Measurements from ENCODE around the gene LCE1D.

Gene LCE1D

GRCh38 chr1:152774875-152775274 lies 21.6 kb upstream of the LCE1D start, which contains the start of gene LCE1F:
Gene LCE1F, plus strand, starts transcription at chr1:152775140. Its CDS starts 1,232 bp downstream, at chr1:152776372.
- Histone ChIP-seq H3K79me2 (ENCODE audit: insufficient read depth, low read length) (no peaks in the 10 kb centered on the region), H2AFZ (ENCODE audit: low read depth, low read length, severe bottlenecking) (no peak within 1 kb of the TSS), H3K4me2 (ENCODE audit: low read depth, low read length, poor library complexity, severe bottlenecking) (no peak within 1 kb of the TSS), H3K9me2 (replicated peaks; ENCODE audit: insufficient read depth, low read length) (no peaks in the 10 kb centered on the region), H3K4me3 (ENCODE audit: insufficient read depth, low read length, poor library complexity, severe bottlenecking) (no peak within 1 kb of the TSS), H3F3A (ENCODE audit: insufficient read depth) (no peaks in the 10 kb centered on the region), H3K9me3 (ENCODE audit: insufficient read depth, low read length) (no peaks in the 10 kb centered on the region), H3K9ac (ENCODE audit: low read length) (no peak within 1 kb of the TSS), H3K27me3 (ENCODE audit: low read length) (no peaks in the 10 kb centered on the region), H3K27ac (ENCODE audit: low read depth, low read length) (no peak within 1 kb of the TSS), H3K36me3 (ENCODE audit: low read length) (no peaks in the 10 kb centered on the region), H4K20me1 (ENCODE audit: low read depth, low read length) (no peaks in the 10 kb centered on the region)
- TF ChIP-seq EZH2phosphoT487 (conservative IDR thresholded peaks at IDR 0.05; ENCODE audit: low read length): no peak
- TF ChIP-seq CTCF (IDR thresholded peaks at IDR 0.05; ENCODE audit: insufficient read depth, low read length, poor library complexity, severe bottlenecking): no peak

- Histone ChIP-seq H3K9ac (ENCODE audit: low read length) (no peak overlapping the region), H3K36me3 (ENCODE audit: low read length) (no peaks in the 10 kb centered on the region), H3K4me3 (ENCODE audit: insufficient read depth, low read length, poor library complexity, severe bottlenecking) (no peak overlapping the region), H3F3A (ENCODE audit: insufficient read depth) (no peaks in the 10 kb centered on the region), H3K4me2 (ENCODE audit: low read depth, low read length, poor library complexity, severe bottlenecking) (no peak overlapping the region), H3K27ac (ENCODE audit: low read depth, low read length) (no peak overlapping the region), H3K79me2 (ENCODE audit: insufficient read depth, low read length) (no peaks in the 10 kb centered on the region), H3K9me3 (ENCODE audit: insufficient read depth, low read length) (no peaks in the 10 kb centered on the region), H4K20me1 (ENCODE audit: low read depth, low read length) (no peaks in the 10 kb centered on the region), H3K9me2 (replicated peaks; ENCODE audit: insufficient read depth, low read length) (no peaks in the 10 kb centered on the region), H2AFZ (ENCODE audit: low read depth, low read length, severe bottlenecking) (no peak overlapping the region), H3K27me3 (ENCODE audit: low read length) (no peaks in the 10 kb centered on the region)
- TF ChIP-seq CTCF (IDR thresholded peaks at IDR 0.05; ENCODE audit: insufficient read depth, low read length, poor library complexity, severe bottlenecking): no peak
- no peak for TF ChIP-seq EZH2phosphoT487 (conservative IDR thresholded peaks at IDR 0.05; ENCODE audit: low read length)
These were observed 20.2 kb upstream of the LCE1D start for GRCh38 chr1:152776361-152776760.

GRCh38 chr1:152777510-152778137 lies 18.9 kb upstream of the LCE1D start:
- no peaks in the 10 kb centered on the region for H3K36me3 ChIP-seq (ENCODE audit: low read length)
- H3K9me2 ChIP-seq (replicated peaks; ENCODE audit: insufficient read depth, low read length): no peaks in the 10 kb centered on the region
- H2AFZ ChIP-seq (ENCODE audit: low read depth, low read length, severe bottlenecking): no peak overlapping the region
- H3F3A ChIP-seq (ENCODE audit: insufficient read depth): no peaks in the 10 kb centered on the region
- H3K79me2 ChIP-seq (ENCODE audit: insufficient read depth, low read length): no peaks in the 10 kb centered on the region
- H3K4me3 ChIP-seq (ENCODE audit: insufficient read depth, low read length, poor library complexity, severe bottlenecking): no peak overlapping the region
- H3K4me2 ChIP-seq (ENCODE audit: low read depth, low read length, poor library complexity, severe bottlenecking): no peak overlapping the region
- H3K9ac ChIP-seq (ENCODE audit: low read length): no peak overlapping the region
- H3K27ac ChIP-seq (ENCODE audit: low read depth, low read length): no peak overlapping the region
- H3K27me3 ChIP-seq (ENCODE audit: low read length): no peaks in the 10 kb centered on the region
- H3K9me3 ChIP-seq (ENCODE audit: insufficient read depth, low read length): no peaks in the 10 kb centered on the region
- H4K20me1 ChIP-seq (ENCODE audit: low read depth, low read length): no peaks in the 10 kb centered on the region
- TF ChIP-seq CTCF (IDR thresholded peaks at IDR 0.05; ENCODE audit: insufficient read depth, low read length, poor library complexity, severe bottlenecking) (peak; percentile 39), EZH2phosphoT487 (conservative IDR thresholded peaks at IDR 0.05; ENCODE audit: low read length) (no peak)
